T-helper 9 cell (primary cell): ENCODE data around the gene ADAT3.
"Not testable (repeated sequence)": the region's sequence is repeated elsewhere in the genome, so short reads cannot be mapped to it uniquely, and the experiment has no call there.

ENCODE experiments used
- DNase-seq: peaks from one replicate; pipeline ENCODE4 v3.0.0-alpha.2; 2020

ADAT3 gene

DNA sequence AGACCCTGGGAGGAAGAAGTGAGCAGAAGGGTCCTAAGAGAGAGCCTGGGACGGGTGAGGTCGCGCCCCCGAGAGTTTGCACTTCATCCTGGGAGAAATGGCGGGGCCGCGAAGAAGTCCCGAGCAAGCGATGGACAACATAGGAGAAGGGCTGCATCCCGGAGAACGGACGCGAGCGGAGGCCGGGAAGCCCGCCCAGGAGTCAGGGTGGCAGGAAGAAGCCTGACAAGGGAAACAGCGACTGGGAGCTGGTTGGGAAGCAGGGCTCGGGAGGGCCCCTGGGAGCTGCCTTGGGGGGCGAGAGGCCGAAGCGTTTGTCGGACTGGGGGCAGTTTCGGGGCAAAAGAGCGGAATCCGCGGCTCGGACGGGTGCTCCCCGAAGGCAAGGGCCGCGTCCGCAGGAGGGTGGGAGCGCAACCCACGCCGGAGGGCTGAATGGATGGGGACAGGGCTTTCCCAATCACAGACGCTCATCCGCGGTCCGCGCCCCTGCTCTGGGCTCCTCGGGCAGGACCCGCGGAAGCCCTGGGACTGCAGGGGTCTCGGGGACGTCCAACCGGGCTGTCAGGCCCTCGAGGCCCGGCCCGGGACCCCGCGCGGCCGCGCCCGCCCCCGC lies 20.4 kb upstream of the ADAT3 start:
- no peak for DNase-seq

DNA sequence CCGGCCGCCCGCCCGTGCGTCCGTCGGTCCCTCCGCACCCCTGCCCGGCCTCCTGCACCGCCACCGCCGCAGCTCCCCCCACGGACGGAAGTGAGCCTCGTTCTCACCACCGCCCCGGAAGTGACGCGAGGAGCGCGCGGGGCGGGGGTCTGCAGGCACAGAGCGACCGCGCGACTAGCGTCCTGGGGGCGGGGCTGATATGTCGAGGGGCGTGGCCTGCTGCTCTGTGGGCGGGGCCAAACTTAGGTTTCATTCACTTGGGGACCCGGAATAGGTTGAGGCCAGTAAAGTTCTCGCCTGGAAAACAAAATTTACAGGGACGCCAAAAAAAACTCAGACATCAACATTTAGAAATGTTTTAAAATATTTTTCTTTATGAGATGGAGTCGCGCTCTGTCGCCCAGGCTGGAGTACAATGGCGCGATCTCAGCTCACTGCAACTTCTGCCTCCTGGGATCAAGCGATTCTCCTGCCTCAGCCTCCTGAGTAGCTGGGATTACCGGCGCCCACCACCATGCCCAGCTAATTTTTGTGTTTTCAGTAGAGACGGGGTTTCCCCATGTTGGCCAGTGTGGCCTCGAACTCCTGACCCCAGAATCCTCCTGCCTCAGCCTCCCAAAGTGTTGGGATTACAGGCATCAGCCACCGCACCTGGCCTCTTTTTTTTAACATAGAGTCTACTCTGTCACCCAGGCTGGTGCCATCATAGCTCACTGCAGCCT lies 19.6 kb upstream of the ADAT3 start, which contains the start of gene ABHD17A:
ABHD17A (minus strand) TSS at position 99 of the 722 bp plus-strand sequence. CDS start 3,930 bp downstream, outside the sequence.
- DNase-seq = peak; percentile 95

DNA sequence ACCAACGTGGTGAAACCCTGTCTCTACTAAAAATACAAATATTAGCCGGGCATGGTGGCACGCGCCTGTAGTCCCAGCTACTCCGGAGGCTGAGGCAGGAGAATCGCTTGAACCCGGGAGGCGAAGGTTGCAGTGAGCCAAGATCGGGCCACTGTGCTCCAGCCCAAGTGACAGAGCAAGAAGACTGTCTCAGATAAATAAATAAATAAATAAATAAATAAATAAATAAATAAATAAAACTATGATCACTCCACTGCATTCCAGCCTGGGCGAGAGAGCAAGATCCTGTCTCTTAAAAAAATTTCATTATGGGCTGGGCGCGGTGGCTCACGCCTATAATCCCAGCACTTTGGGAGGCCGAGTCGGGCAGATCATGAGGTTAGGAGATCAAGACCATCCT lies 18.8 kb upstream of the ADAT3 start:
- not testable (repeated sequence) for DNase-seq

DNA sequence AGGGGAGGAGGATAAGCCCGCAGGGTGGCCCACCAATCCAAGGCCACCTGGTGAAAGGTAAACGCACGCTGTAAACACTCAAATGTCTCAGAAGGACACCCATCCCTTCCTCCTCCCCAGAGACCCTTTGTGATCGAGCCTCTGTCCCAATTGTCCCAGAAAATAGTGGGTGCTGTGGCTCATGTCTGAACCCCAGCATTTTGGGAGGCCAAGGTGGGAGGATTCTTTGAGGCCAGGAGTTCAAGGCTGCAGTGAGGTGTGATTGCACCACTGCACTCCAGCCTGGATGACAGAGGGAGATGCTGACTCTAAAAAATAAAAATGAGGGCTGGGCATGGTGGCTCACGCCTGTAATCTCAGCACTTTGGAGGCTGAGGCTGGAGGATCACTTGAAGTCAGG lies 16.8 kb upstream of the ADAT3 start:
- DNase-seq = no peak

DNA sequence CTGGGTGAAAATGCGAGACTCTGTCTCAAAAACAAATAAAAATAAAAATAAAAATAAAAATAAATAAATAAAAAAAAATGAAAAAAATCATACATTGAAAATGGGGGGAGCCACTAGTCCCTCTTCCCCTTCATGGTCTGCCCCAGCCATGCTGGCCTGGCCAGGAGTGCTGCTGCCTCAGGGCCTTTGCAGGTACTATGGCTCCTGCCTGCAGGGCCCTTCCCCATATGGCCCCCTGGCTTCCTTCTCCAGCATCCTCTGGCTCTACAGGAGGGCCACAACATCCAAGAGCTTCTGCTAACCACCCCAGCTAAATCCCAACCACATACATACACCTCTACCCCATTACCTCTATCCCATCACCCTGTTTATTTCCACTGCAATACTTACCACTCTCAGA lies 15.3 kb upstream of the ADAT3 start:
- DNase-seq = no peak

DNA sequence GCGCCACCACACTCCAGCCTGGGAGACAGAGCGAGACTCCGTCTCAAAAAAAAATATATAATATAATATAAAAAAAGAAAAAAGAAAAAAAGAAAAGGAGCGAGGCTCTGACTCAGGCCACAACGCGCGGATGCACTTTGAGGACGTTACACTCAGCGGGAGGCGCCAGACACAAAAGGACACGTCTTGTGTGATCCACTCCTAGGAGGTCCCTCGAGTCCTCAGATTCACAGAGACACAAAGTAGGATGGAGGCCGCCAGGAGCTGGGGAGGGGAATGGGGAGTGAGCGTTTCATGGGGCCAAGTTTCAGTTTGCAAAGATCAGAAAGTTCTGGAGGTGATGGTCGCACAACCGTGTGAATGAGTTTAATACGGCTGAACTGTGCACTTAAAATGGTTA lies 11.4 kb upstream of the ADAT3 start:
- DNase-seq = no peak

DNA sequence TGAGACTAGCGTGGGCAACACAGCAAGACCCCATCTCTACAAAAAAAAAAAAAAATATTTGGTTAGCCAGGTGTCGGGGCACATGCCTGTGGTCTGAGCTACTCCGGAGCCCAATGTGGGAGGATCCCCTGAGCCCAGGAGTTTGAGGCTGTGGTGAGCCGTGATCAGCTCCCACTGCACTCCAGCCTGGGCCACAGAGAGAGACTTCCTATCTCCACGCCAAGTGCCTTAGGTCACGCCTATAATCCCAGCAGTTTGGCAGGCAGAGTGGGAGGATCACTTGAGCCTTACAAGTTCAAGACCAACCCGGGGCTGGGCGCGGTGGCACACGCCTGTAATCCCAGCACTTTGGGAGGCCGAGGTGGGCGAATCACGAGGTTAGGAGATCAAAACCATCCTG lies 8.7 kb upstream of the ADAT3 start:
- no peak for DNase-seq

DNA sequence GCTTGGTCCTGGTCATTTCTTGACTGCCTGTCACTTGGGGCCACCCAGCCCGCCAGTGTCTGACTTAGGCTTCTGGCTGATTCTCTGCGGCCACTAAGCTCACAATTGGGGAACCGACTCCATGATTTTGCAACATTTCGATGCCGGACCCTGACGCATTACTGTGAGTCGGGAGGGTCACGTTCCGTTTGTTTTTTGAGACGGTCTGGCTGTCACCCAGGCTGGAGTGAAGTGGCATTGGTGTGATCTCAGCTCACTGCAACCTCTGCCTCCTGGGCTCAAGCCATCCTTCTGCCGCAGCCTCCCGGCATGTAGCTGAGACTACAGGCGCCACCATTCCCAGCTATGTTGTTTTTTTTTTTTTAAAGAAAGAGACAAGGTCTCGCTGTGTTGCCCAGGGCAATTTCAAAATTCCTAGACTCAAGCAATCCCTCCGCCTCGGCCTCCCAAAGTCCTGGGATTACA lies 3.2 kb upstream of the ADAT3 start:
- DNase-seq = no peak

DNA sequence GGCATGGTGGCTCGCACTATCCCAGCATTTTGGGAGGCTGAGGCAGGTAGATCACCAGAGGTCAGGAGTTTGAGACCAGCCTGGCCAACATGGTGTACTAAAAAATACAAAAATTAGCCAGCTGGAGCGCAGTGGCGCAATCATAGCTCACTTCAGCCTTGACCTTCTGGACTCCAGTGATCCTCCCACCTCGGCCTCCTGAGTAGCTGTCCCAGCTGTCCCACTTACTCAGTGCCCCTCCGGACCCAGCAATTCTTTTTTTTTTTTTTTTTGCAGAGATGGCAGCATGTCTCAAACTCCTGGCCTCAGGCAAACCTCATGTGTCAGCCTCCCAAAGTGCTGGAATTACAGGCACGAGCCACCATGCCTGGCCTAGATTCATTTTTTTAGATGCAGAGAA lies 2.3 kb upstream of the ADAT3 start:
- DNase-seq = no peak

DNA sequence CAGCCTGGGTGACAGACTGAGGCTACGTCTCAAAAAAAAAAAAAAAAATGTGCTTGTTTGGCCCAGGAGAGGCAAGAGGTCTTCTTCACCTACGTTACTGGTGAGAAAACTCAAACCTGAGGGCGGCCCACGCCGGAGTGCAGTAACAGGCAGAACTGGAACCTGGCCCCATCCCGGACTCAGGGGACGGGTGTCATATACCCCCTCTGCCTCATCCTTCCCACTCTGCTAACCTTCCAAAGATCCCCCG lies 414 bp upstream of the ADAT3 start:
- DNase-seq = no peak

DNA sequence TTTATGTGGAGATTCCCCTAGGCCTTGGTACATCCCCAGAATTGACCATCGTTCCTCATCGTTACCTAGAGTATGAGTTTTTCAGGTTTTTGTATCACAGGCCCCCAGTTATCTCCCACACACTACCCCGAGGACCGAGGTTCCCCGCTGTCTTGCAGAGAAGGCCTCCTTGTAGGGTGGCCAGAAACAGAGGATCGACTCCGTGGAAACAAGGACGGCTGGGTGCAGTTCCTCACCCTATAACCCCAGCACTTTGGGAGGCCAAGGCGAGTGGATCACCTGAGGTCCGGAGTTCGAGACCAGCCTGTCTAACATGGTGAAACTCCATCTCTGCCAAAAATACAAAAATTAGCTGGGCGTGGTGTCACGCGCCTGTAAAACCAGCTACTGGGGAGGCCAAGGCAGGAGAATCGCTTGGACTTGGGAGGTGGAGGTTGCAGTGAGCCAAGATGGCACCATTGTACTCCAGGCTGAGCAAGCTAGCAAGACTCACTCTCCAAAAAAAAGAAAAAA lies 720 bp downstream of the ADAT3 start:
- DNase-seq = no peak

DNA sequence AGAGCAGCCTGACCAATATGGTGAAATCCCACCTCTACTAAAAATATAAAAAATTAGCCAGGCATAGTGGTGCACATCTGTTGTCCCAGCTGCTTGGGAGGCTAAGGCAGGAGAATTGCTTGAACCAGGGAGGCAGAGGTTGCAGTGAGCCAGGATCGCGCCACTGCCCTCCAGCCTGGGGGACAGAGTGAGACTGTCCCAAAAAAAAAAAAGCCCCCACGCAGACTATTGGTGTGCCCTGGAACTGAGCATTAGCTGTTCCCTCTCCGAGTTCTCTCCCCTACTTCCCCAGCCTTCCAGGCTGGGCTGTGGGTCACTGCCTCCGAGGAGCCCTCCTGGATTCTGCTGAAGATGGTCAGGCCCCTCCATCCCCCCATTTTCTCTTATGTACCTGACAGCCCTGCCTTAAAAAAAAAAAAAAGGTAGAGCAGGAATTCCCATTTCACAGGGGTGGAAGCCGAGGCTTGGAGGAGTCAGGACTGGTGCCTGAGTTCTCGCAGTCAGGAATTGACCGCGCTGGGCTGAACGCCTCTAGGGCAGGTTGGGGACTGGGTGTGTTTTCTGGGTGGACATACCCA lies 1.9 kb downstream of the ADAT3 start:
- DNase-seq = no peak

DNA sequence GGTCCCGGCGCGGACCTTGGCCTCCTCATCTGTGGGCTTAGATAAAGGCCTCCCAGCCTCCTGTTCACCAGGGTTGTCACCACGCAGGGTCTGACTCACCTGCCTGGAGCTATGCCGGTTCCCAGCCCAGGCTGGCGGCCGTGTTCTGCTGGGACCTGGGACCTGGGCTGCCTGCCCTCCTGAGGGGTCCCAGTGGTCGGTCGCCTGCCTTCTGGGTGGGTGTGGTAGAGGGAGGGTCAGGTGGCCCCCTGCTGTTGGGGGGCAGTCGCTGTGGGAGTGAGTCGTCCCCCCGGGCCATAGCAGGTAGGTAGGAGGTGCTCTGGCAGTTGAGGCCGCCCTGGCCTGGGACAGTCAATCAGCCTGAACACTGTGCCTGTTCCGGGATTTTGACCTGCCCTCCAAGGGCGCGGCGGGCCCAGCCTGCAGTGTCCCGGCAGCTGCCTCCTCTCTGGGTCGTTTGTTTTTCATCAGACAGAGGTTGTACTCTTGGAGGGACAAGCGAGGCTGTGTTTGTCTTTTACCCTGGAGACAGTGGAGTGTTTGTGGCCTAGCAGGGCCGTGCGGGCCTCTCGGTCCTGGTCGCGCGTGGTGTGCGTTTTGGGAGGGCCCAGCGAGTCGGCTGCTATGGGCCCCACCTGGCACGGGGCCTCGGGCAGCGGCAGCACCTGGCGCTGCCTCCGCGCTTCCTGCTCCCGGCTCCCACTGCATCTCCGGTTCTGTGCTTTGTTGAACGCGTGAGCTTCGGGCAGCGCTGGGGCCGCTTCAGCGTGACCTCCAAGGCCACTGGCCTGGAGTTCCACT lies 2.6 kb downstream of the ADAT3 start:
- no peak for DNase-seq

DNA sequence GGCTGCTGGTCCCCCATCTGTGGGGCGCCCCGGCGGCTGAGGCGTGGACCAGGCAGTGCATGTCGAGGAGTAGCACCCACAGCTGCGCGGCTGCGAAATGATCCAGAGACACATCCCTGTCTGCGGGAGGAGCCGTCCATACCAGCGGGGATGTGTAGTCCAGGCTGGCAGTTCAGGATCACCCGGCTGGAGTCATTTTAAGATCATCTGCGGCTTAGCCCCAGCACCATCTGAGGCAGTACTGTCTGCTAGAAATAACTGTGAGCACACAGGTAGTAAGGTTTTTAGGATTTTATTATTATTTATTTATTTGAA lies 3.1 kb downstream of the ADAT3 start:
- DNase-seq = no peak

DNA sequence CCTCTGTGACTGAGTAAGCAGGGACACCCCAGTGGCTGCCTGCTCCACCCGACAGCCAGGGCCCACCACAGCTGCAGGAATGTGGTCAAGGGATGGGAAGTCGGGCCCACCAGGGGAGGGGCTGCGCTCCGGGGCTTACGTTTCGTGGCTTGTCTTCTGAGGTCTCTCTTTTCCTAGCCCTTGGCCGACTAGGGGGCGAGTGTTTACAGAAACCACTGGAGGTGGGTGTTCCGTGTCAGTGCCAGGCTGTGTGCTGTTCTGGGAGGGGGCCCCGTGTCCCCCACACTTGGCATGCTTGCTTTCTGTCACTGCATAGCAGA lies 4.5 kb downstream of the ADAT3 start:
- no peak for DNase-seq

DNA sequence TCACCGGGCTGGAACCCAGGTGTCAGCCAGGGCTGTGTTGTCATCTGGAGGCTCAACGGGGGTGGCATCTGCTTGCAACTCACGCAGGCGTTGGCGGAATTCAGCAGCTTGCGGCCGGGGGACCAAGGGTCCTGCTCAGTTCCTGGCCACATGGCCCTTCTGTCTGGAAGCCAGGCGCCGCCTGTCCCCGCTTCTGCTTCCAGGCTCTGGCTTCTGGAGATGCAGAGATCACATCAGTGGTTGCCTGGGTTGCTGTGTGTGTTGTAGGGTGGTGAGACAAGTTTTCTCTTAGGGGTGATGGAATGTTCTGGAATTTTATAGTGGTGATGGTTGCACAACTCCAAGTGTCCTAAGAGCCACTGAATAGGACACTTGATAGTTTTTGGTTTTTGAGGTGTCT lies 5.0 kb downstream of the ADAT3 start:
- no peak for DNase-seq

DNA sequence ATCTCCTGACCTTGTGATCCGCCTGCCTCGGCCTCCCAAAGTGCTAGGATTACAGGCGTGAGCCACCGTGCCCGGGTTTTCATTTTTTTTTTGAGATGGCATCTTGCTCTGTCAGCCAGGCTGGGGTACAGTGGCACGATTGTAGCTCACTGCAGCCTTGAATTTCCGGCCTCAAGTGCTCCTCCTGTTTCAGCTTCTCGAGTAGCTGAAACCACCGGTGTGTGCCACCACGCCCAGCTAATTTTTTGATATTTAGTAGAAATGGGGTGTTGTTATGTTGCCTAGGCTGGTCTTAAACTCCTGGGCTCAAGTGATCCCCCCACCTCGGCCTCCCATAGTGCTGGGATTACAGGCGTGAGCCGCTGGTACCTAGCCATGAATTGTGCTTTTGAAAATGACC lies 5.9 kb downstream of the ADAT3 start:
- no peak for DNase-seq

DNA sequence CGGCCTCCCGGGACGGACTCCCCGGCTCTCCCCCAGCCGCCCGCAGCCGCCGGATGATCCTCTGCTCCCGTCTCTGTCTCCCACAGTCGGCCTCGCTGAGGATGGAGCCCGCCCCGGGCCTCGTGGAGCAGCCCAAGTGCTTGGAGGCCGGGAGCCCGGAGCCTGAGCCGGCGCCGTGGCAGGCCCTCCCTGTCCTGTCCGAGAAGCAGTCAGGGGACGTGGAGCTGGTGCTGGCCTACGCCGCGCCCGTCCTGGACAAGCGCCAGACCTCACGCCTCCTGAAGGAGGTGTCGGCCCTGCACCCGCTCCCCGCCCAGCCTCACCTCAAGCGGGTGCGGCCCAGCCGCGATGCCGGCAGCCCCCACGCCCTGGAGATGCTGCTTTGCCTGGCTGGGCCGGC lies 6.8 kb downstream of the ADAT3 start:
- no peak for DNase-seq

DNA sequence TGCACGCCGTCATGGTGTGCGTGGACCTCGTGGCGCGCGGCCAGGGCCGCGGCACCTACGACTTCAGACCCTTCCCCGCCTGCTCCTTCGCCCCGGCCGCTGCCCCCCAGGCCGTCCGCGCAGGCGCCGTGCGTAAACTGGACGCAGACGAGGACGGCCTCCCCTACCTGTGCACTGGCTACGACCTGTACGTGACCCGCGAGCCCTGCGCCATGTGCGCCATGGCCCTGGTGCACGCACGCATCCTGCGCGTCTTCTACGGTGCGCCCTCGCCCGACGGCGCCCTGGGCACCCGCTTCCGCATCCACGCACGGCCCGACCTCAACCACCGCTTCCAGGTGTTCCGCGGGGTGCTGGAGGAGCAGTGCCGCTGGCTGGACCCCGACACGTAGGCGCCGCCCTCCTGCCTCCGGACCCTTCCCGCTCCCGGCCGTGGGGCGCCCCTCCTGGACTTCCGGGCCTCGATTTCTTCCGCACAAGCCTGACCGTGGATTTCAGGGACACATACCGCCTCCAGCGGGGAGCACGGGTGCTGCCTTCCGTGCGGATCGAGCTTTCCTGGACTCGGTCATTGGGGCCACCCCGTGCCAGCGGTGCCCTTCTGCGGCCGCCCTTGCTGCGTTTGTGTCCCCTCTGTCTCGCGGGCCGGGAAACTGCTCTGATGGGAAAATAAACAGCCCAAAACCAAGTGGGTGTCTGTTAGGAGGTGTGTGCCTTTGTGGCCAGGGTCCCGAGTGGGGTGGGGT lies 7.7 kb downstream of the ADAT3 start:
- DNase-seq = no peak

DNA sequence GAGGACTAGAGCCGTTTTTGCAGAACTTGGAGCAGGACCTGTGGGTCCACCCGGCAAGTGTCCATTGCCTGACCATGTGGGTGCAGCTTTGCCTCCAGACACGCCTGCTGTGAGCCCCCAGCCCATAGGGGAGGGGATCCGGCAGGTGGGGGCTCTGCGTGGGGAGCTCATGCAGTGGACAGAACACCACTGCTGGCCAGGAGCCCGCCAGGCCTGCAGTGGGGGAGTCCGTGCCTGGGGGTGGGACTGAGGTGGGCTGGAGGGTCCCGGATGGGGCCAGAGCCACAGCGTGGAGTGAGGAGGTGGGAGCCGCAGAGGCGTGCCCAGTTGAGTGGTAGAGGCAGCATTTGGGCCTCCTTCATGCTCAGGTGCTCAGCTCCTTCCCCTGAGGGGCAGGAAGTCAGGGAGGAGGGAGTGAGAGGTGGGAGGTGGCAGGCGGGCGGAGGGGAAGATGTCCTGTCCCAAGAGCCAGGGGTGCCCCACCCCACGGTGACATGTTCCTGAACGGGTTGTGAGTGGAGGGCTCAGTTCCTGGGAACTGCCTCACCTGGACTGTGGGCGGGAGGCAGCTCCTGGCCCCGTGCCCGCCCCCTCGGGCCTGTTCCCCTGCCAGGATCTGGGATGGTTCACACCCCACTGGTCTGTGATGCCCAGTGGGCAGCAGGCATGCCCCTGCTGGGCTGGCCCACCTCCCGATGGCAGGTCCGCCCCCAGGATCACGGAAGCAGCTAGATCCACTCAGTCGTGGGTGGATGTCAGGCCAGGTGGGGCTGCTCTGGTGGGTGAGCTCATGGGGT lies 8.8 kb downstream of the ADAT3 start:
- DNase-seq = no peak

DNA sequence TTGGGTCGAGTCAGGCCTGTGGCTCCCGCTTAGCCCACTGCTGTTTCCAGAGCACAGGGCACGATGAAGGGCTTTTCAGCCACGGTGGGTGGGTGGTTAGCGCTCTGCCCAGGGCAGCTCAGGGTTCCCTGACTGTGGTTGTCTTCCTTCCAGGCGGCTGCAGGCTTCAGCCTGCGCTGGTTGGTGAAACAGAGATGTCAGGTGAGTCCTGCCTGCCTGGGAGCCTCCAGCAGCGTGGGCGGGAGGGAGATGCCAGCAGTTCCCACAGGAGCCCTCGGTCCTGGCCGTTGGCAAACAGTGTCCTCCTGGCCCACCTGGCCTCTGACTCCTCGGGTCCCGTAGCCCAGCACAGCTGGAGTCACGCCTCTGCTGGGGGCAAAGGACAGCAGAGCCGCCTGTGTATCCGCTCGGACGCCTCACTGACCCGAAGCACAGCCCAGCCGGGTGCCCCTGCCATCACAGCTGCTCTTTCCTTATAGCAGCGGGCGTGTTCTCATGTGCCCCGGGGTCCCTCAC lies 9.7 kb downstream of the ADAT3 start:
- DNase-seq = no peak

DNA sequence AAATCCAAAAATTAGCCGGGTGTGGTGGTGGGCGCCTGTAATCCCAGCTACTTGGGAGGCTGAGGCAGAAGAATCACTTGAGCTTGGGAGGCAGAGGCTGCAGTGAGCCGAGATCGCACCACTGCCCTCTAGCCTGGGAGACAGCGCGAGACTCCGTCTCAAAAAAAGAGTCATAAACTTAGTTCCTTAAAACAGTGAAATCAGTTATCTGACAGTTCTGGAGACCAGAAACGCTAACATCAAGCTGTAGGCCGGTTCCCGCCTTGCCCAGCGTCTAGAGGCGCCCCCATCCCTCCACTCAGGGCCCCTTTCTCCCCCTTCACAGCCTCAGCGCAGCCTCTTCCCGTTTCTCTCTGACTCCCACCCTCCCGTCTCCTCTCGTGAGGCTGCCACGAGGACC lies 11.9 kb downstream of the ADAT3 start:
- no peak for DNase-seq
